OCI-LY7 (cell line): Measurements from ENCODE around the gene ZYG11A. TPM values are rescaled to one million over a fixed set of nuclear protein-coding genes. Genes with fewer than 3 reads are reported as not detected.

Experiments used
- BruUV-seq: library from RNA; stranded (reverse); fragments of 400-500 nt; replicated peaks from 2 replicates; lab custom pipeline; 2021; lab: Mats Ljungman, UMichigan
- CTCF ChIA-PET: fragments of 300-600 bp; sonication (Branson Sonifier 250); formaldehyde crosslinking; loops from one replicate; lab custom pipeline; 2022; ENCODE audit warnings: antibody characterized with exemption; ENCODE audit not compliant: unreplicated experiment; lab: Charles Lee
- POLR2A ChIA-PET: fragments of 300-600 bp; sonication (Branson Sonifier 250); formaldehyde crosslinking; loops from one replicate; lab custom pipeline; 2022; ENCODE audit warnings: antibody characterized with exemption; lab: Charles Lee
- DNase-seq: peaks from one replicate; pipeline ENCODE4 v3.0.0-alpha.2; 2015; ENCODE audit warnings: low spot score
- H2AFZ ChIP-seq: fragments of 200-600 bp; sonication (generic), shearing (Covaris generic); 2 replicates; pipeline ENCODE4 v1.6.1; 2014; ENCODE audit warnings: mild to moderate bottlenecking, antibody characterized with exemption, low read length, moderate library complexity
- H3K27ac ChIP-seq: fragments of 200-600 bp; sonication (generic); 2 replicates; pipeline ENCODE4 v1.5.1; 2014; ENCODE audit warnings: mixed run types, low read depth, mild to moderate bottlenecking, moderate library complexity, low read length, inconsistent platforms; ENCODE audit not compliant: poor library complexity, severe bottlenecking
- H3K36me3 ChIP-seq: fragments of 200-600 bp; sonication (generic); 2 replicates; pipeline ENCODE4 v1.6.1; 2014; ENCODE audit warnings: mild to moderate bottlenecking, antibody characterized with exemption, low read length, moderate library complexity, mixed read lengths; ENCODE audit not compliant: insufficient read depth
- H3K4me1 ChIP-seq: fragments of 200-600 bp; sonication (generic); 2 replicates; pipeline ENCODE4 v1.5.1; 2014; ENCODE audit warnings: mild to moderate bottlenecking, low read length; ENCODE audit not compliant: insufficient read depth, poor library complexity, severe bottlenecking
- H3K4me2 ChIP-seq: fragments of 200-600 bp; sonication (generic); 2 replicates; pipeline ENCODE4 v1.6.1; 2014; ENCODE audit warnings: mild to moderate bottlenecking, low read length
- H3K4me3 ChIP-seq: fragments of 200-600 bp; sonication (generic); 2 replicates; pipeline ENCODE4 v1.5.1; 2014; ENCODE audit warnings: mild to moderate bottlenecking, low read depth, low read length; ENCODE audit not compliant: poor library complexity, severe bottlenecking
- H3K79me2 ChIP-seq: fragments of 200-600 bp; sonication (generic); 2 replicates; pipeline ENCODE4 v1.6.1; 2016; ENCODE audit warnings: low read depth, mild to moderate bottlenecking, low read length, moderate library complexity, mixed read lengths; ENCODE audit not compliant: insufficient read depth
- H3K9me2 ChIP-seq: fragments of 200-600 bp; sonication (generic); 2 replicates; pipeline ENCODE4 v1.6.1; 2016; ENCODE audit warnings: mild to moderate bottlenecking, low read length, mixed read lengths; ENCODE audit not compliant: insufficient read depth
- H3K9me3 ChIP-seq: fragments of 200-600 bp; sonication (generic); 2 replicates; pipeline ENCODE4 v1.6.1; 2014; ENCODE audit warnings: mild to moderate bottlenecking, mixed run types, low read length, mixed read lengths
- H4K20me1 ChIP-seq: fragments of 200-600 bp; sonication (generic); 2 replicates; pipeline ENCODE4 v1.6.1; 2014; ENCODE audit warnings: mild to moderate bottlenecking, antibody characterized with exemption, low read length, moderate library complexity, mixed read lengths; ENCODE audit not compliant: insufficient read depth
- EZH2phosphoT487 ChIP-seq: fragments of 200-600 bp; sonication (generic); IDR thresholded peaks from 2 replicates; pipeline ENCODE4 v1.6.1; 2018; ENCODE audit warnings: low read depth, borderline replicate concordance, mild to moderate bottlenecking, mixed run types, antibody characterized with exemption, low read length, moderate library complexity, mixed read lengths
- intact Hi-C: fragments of 100-400 bp; cut with micrococcal nuclease; formaldehyde crosslinking; loops from one replicate; pipeline ENCODE4 v1.10.0; 2022; ENCODE audit not compliant: unreplicated experiment
- total RNA-seq, 2 experiments: library from RNA; depleted of rRNA in 1 of 2; stranded (reverse); fragments of >200 nt in 1 of 2; shearing (Covaris generic) in 1 of 2; gene quantifications; 2 replicates each; pipeline ENCODE4 v1.2.3, GENCODE V29; 2014 to 2022
- TF ChIP-seq, protein P1 (sequence below): fragments of 200-600 bp; sonication (generic); conservative IDR thresholded peaks from 2 replicates; pipeline ENCODE4 v1.5.1; 2014; ENCODE audit warnings: mild to moderate bottlenecking, antibody characterized with exemption, low read length, moderate library complexity, mixed read lengths

The ZYG11A gene
- total RNA-seq, 2 experiments from 2014 or later, result not detected

DNA sequence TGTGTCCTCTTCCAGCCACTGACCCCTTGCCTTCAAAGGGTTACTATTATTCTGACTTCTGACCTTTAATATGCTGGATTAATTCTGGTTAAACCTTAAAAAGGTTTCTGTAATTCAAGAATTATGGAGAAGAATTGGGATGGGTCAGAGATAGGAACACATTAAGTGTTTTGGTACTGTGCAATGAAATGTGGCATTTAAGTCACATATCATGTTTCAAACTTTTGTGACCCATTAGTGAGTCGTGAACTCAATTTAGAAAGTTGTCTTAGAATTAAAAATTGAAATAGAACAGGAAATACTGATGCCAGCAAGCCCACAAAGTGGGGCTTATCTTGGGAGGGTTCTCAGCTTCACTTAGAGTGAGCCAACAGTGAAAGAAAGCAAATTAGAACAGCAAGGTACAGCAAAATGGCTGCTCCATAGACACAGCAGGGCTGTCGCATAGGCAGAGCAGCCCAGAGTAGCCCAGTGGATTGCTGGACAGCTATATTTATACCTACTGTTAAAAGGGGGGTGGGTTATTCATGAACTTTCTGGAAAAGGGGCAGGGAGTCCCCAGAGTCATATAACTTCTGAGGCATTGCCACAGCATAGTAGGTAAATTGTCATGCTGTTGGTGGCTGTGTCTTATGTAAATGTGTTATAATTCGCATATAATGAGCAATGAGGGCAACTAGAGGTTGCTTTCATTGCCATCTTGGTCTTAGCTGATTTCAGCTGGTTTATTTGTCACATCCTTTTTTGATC lies 95.0 kb downstream of the ZYG11A start:
- H3K4me2 ChIP-seq, result no peak overlapping the region
- BruUV-seq, result no TSS peak
- POLR2A ChIA-PET, result interaction anchor here (0.8 kb wide), 1 partner anchor 13 kb away, joined by 3 read pairs; no protein-coding TSS in a partner anchor
- no peak for DNase-seq
- H3K9me2 ChIP-seq, result no peaks in the 10 kb centered on the region
- H3K36me3 ChIP-seq, result no peaks in the 10 kb centered on the region
- no peaks in the 10 kb centered on the region for H4K20me1 ChIP-seq
- H3K4me3 ChIP-seq, result no peak overlapping the region
- H3K79me2 ChIP-seq, result no peaks in the 10 kb centered on the region
- H3K27ac ChIP-seq, result no peak overlapping the region
- TF ChIP-seq, protein P1, sequence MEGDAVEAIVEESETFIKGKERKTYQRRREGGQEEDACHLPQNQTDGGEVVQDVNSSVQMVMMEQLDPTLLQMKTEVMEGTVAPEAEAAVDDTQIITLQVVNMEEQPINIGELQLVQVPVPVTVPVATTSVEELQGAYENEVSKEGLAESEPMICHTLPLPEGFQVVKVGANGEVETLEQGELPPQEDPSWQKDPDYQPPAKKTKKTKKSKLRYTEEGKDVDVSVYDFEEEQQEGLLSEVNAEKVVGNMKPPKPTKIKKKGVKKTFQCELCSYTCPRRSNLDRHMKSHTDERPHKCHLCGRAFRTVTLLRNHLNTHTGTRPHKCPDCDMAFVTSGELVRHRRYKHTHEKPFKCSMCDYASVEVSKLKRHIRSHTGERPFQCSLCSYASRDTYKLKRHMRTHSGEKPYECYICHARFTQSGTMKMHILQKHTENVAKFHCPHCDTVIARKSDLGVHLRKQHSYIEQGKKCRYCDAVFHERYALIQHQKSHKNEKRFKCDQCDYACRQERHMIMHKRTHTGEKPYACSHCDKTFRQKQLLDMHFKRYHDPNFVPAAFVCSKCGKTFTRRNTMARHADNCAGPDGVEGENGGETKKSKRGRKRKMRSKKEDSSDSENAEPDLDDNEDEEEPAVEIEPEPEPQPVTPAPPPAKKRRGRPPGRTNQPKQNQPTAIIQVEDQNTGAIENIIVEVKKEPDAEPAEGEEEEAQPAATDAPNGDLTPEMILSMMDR, result no peak
- no peak overlapping the region for H2AFZ ChIP-seq
- H3K9me3 ChIP-seq, result no peaks in the 10 kb centered on the region
- no peaks in the 10 kb centered on the region for H3K4me1 ChIP-seq
- CTCF ChIA-PET, result no interaction called here
- intact Hi-C loops, result no loop called here

DNA sequence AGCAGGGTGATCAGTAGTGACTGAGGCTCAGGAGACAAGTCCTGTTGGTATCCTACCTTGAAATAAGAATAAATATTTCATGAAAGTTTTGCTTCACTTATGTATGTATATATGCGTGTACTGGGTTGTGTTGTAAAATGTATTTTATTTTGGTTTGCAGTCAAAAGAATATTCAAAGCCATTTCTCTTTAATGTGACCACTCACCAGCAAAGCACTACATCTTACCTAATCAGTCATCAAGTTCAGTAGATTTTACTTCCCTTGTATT lies 95.6 kb downstream of the ZYG11A start:
- no peaks in the 10 kb centered on the region for H4K20me1 ChIP-seq
- H3K4me1 ChIP-seq, result no peaks in the 10 kb centered on the region
- no peak overlapping the region for H2AFZ ChIP-seq
- no peak overlapping the region for H3K4me2 ChIP-seq
- H3K27ac ChIP-seq, result no peak overlapping the region
- H3K79me2 ChIP-seq, result no peaks in the 10 kb centered on the region
- no TSS peak for BruUV-seq
- H3K9me3 ChIP-seq, result no peaks in the 10 kb centered on the region
- intact Hi-C loops, result no loop called here
- no peaks in the 10 kb centered on the region for H3K36me3 ChIP-seq
- CTCF ChIA-PET, result no interaction called here
- H3K4me3 ChIP-seq, result no peak overlapping the region
- POLR2A ChIA-PET, result interaction anchor here (0.8 kb wide), 1 partner anchor 13 kb away, joined by 3 read pairs; no protein-coding TSS in a partner anchor
- no peak for DNase-seq
- no peak for TF ChIP-seq EZH2phosphoT487
- TF ChIP-seq, protein P1, result no peak
- no peaks in the 10 kb centered on the region for H3K9me2 ChIP-seq

DNA sequence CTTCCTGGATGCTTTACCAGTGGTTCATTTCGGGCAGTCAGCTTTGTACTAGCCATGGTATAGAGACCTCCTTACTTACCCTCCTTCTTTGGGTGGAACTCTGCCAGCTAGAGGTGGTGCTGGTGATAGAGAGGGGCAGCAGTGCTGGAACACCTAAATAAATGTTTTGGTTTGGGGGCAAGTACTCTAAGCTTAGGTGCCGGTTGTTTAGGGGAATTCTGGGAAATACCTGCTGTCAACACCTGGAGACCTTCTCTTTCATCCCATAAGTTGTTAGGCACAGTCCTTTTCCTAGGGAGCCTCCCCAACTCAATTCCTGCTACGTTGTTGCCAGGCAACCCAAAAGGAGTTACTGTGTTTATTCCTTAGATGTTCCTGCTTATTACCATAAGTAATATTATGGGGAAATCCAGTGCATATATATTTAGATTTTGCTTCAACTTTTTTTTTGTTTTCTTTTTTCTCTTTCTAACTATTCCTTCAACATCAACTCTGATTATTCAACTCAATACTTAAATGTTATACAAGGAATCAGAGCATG lies 101.4 kb downstream of the ZYG11A start:
- Histone ChIP-seq H2AFZ (0 out of 2 replicates have a peak overlapping the region, but pooled peaks have one; percentile 43), H3K9me3 (no peaks in the 10 kb centered on the region), H3K4me2 (no peak overlapping the region), H3K4me1 (no peaks in the 10 kb centered on the region), H3K36me3 (no peaks in the 10 kb centered on the region), H3K27ac (no peak overlapping the region), H3K9me2 (no peaks in the 10 kb centered on the region), H4K20me1 (no peaks in the 10 kb centered on the region), H3K79me2 (no peaks in the 10 kb centered on the region), H3K4me3 (no peak overlapping the region)
- ChIA-PET POLR2A (no interaction called here), CTCF (no interaction called here)
- DNase-seq, result no peak
- TF ChIP-seq, protein P1, result no peak
- TF ChIP-seq EZH2phosphoT487, result no peak
- no TSS peak for BruUV-seq
- intact Hi-C loops, result no loop called here
